Stimulated activated CD4-positive, alpha-beta T cell treated with anti-CD3 and anti-CD28 coated beads, Interleukin-4, amount 100 ng/mL, for 4 hours (primary cell): ENCODE measurements around the gene AFP.

Source experiments
- DNase-seq, 2 experiments: peaks; one replicate each; pipeline ENCODE4 v3.0.0-alpha.2; 2020

The AFP gene

DNA sequence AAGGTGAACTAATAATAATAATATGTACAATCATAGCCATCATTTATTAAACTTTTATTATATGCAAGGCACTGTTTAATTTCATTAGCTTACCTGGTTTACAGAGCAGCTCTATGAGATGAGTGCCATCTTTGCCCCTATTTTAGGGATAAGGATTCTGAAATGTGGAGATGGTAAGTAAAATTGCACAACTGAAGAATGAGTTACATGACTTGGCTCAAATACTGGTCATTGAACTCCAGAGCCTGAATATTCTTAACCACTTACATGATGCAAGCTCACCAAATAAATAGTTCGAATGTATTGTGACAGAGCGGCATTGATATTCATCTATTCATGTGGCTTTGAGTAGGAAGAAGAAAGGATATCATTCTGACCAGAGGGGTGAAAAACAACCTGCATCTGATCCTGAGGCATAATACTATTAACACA lies 20.2 kb upstream of the AFP start:
- DNase-seq, result no peak

DNA sequence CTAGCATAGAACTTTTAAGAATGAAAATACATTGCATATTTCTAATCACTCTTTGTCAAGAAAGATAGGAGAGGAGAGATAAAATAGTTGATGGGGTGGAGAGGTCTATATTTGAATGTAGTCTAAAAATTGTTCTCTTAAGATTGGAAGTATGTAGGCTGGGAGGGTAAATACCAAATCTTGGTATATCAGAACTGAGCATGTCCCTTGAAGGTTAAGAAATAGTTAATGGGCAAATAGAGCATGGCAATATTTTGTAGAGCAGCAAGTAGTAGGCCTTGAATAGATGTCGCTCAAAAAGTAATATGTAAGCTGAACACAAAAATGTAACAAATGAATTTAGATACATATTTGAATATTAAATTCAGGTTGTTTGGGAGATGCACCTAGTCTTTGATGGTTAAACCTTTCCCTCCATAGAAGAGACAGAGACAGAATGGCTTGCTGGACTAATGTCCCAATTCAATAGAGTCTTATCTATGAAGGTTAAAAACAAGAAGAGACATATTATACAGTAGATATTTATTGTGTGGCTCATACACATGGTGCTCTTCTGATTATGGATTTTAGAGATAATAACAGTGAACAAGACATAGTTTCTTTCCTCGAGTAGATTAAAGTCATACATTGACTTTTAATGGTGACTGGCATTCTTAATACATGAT lies 19.5 kb upstream of the AFP start:
- no peak for DNase-seq

DNA sequence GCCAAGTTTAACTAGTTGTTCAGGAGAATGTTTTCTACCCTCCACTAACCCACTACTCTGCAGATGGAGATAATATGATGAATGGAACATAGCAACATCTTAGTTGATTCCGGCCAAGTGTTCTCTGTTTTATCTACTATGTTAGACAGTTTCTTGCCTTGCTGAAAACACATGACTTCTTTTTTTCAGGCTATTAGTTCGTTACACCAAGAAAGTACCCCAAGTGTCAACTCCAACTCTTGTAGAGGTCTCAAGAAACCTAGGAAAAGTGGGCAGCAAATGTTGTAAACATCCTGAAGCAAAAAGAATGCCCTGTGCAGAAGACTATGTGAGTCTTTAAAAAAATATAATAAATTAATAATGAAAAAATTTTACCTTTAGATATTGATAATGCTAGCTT lies 18.7 kb upstream of the AFP start:
- DNase-seq, result no peak

DNA sequence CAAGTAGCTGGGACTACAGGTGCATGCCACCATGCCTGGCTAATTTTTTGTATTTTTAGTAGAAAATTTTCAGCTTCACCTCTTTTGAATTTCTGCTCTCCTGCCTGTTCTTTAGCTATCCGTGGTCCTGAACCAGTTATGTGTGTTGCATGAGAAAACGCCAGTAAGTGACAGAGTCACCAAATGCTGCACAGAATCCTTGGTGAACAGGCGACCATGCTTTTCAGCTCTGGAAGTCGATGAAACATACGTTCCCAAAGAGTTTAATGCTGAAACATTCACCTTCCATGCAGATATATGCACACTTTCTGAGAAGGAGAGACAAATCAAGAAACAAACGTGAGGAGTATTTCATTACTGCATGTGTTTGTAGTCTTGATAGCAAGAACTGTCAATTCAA lies 18.0 kb upstream of the AFP start:
- DNase-seq, result no peak

DNA sequence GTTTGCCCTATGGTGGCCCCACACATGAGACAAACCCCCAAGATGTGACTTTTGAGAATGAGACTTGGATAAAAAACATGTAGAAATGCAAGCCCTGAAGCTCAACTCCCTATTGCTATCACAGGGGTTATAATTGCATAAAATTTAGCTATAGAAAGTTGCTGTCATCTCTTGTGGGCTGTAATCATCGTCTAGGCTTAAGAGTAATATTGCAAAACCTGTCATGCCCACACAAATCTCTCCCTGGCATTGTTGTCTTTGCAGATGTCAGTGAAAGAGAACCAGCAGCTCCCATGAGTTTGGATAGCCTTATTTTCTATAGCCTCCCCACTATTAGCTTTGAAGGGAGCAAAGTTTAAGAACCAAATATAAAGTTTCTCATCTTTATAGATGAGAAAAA lies 17.3 kb upstream of the AFP start:
- DNase-seq, result no peak

GRCh38 chr4:73419106-73420038 lies 16.6 kb upstream of the AFP start:
- DNase-seq, result no peak

DNA sequence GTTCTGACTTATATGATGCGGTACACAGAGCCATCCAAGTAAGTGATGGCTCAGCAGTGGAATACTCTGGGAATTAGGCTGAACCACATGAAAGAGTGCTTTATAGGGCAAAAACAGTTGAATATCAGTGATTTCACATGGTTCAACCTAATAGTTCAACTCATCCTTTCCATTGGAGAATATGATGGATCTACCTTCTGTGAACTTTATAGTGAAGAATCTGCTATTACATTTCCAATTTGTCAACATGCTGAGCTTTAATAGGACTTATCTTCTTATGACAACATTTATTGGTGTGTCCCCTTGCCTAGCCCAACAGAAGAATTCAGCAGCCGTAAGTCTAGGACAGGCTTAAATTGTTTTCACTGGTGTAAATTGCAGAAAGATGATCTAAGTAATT lies 15.4 kb upstream of the AFP start:
- no peak for DNase-seq

DNA sequence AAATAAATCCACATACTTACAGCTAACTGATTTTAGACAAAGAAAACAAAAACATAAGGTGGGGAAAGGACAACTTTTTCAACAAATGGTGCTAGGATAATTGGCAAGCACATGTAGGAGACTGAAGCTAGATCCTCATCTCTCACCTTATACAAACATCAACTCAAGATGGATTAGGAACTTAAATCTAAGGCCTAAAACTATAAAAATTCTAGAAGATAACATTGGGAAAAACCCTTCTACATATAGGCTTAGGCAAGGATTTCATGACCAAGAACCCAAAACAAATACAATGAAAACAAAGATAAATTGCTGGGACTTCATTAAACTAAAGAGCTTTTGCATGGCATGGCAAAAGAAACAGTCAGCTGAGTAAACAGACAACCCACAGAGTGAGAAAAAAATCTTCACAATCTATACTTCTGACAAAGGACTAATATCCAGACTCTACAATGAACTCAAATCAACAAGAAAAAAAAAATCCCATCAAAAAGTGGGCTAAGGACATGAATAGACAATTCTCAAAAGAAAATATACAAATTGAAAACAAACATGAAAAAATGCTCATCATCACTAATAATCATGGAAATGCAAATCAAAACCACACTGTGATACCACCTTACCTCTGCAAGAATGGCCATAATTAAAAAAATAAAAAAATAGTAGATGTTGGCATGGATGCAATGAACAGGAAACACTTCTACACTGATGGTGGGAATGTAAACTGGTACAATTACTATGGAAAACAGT lies 14.1 kb upstream of the AFP start:
- no peak for DNase-seq

- DNase-seq, result no peak
Observed at GRCh38 chr4:73422458-73422752, 13.6 kb upstream of the AFP start.

DNA sequence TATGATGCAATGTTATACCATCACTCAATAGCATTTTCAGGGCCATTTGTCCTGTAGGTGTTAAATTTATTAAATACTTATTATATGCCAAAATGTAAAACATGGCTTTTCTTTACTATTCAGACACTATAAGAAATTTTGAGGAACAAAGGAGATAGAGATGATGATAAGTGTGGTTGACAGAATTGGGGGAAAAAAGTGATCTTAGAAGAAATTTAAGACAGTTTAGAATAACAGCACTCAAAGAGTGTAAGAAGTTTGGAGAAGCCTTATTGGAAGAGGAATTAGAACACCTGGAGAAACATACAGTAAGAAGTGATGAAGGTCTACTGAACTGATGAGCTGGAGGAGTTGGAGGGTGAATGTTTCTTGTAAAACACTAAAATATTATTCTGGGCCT lies 12.8 kb upstream of the AFP start:
- DNase-seq, result no peak

DNA sequence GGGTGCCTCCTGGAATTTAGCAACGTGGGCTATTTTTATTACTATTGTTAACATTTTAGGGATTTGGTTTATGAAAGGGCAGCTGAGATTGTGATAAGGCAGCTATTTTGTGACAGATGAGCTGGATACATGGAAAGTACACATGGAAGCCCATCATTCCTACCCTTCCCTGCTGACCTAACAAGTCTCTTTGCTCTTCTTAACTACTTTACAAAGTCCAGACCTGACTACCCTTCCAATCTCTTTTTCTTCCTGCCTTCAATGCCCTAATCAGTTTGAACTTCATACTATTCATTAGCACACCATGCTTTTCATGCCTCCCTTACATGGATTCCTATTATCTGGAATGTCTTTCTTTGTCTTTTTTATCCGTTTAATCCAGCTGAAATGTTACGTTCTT lies 9.4 kb upstream of the AFP start:
- DNase-seq, result no peak

DNA sequence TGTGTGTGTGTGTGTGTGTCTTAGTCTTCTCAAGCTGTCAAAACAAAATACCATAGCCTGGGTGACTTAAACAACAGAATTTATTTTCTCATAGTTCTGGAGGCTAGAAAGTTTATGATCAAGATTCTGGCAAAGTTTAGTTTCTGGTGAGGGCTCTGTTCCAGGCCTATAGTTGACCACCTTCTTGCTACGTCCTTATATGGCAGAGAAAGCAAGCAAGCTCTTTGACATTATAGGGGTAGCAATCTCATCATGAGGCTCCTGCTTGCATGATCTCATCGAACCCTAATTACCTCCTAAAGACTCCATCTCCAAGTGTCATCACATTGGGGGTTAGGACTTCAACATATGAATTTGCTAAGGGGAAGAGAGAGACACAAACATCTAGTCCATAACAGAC lies 6.9 kb upstream of the AFP start:
- DNase-seq, result no peak

GRCh38 chr4:73429826-73430587 lies 6.0 kb upstream of the AFP start:
- DNase-seq, result no peak

- DNase-seq, result no peak
Observed at GRCh38 chr4:73431813-73432168, 4.2 kb upstream of the AFP start.

GRCh38 chr4:73432169-73433000 lies 3.6 kb upstream of the AFP start:
- DNase-seq, result no peak

GRCh38 chr4:73433140-73433539 lies 2.9 kb upstream of the AFP start:
- DNase-seq, result no peak

DNA sequence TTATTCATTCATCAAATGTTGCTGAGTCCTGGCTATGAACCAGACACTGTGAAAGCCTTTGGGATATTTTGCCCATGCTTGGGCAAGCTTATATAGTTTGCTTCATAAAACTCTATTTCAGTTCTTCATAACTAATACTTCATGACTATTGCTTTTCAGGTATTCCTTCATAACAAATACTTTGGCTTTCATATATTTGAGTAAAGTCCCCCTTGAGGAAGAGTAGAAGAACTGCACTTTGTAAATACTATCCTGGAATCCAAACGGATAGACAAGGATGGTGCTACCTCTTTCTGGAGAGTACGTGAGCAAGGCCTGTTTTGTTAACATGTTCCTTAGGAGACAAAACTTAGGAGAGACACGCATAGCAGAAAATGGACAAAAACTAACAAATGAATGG lies 1.7 kb upstream of the AFP start:
- DNase-seq, result no peak

- DNase-seq, result no peak
Observed at GRCh38 chr4:73436674-73437557, 895 bp downstream of the AFP start.

- DNase-seq, result no peak
Observed at GRCh38 chr4:73437558-73437956, 1.5 kb downstream of the AFP start.

- no peak for DNase-seq
Observed at GRCh38 chr4:73438048-73438447, 2.0 kb downstream of the AFP start.

- DNase-seq, result no peak
Observed at GRCh38 chr4:73438582-73439215, 2.7 kb downstream of the AFP start.
